ENCODE results near the gene INF2.
A peak's percentile ranks its signal among the peaks of the same experiment; 100 is the strongest.

Gene INF2

DNA sequence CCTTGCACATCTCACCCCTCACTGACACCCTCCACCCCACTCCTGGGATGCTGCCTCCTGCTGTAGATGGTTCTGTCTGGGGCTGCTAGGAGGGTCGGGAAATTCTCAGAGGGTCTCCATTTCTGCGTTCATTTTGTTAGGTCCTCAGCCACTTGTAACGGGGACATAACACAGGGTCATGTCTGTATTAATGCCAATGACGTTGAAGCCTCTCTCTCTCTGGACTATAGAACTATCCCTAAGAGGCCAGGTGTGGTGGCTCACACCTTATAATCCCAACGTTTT lies 78.2 kb downstream of the INF2 start:
- peak overlapping the region; percentile 82 for H3K27ac ChIP-seq (ENCODE audit: low read depth, low read length)
- no peaks in the 10 kb centered on the region for H3K79me2 ChIP-seq (ENCODE audit: control insufficient read depth, insufficient read depth, low read length, poor library complexity)
- peak overlapping the region; percentile 37 for H2BK12ac ChIP-seq (ENCODE audit: low read length)
- peaks cover 15% of the 10 kb centered on the region in 2 experiments for H3K4me1 ChIP-seq (ENCODE audit: control insufficient read depth in 1 of 2, insufficient read depth in 2 of 2, low read length in 2 of 2)
- peak overlapping the region; percentile 22 for H3K18ac ChIP-seq (ENCODE audit: low read length)
- no CpG with 5 or more reads among the region's 5 CpGs for WGBS (ENCODE audit: extremely low coverage, insufficient coverage, insufficient read length)
- peaks cover 2% of the 10 kb centered on the region for H3K9me3 ChIP-seq (ENCODE audit: insufficient read depth, low read depth, low read length)
- peak overlapping the region; percentile 34 for H2BK120ac ChIP-seq (ENCODE audit: insufficient read depth, low read length, poor library complexity)
- no peak overlapping the region for H2AK5ac ChIP-seq (ENCODE audit: low read length)
- H3K23ac ChIP-seq (ENCODE audit: low read length) = no peak overlapping the region
- H3K4me2 ChIP-seq (ENCODE audit: low read length) = no peak overlapping the region
- peak overlapping the region; percentile 33 for H4K8ac ChIP-seq (ENCODE audit: low read depth, low read length)
- H3K14ac ChIP-seq (ENCODE audit: low read length) = peak overlapping the region; percentile 69
- peak overlapping the region; percentile 91 for H4K91ac ChIP-seq (ENCODE audit: low read depth, low read length)
- H2BK5ac ChIP-seq (ENCODE audit: low read depth, low read length, poor library complexity) = peak overlapping the region; percentile 45
- H3K36me3 ChIP-seq (ENCODE audit: control insufficient read depth in 1 of 2, insufficient read depth in 2 of 2, low read length in 2 of 2) = peaks cover 27 to 32% of the 10 kb centered on the region in 2 experiments
- H4K12ac ChIP-seq (ENCODE audit: low read depth, low read length) = no peak overlapping the region
- no peak overlapping the region for H3K4me3 ChIP-seq (ENCODE audit: low read depth, low read length)
- H3K27me3 ChIP-seq (ENCODE audit: insufficient read depth, low read length) = no peaks in the 10 kb centered on the region
- peaks cover 7% of the 10 kb centered on the region for H3K79me1 ChIP-seq (ENCODE audit: low read length)
- no peak overlapping the region for H2AFZ ChIP-seq (ENCODE audit: insufficient read depth, low read length, poor library complexity)
- no peak overlapping the region for H3K9ac ChIP-seq (ENCODE audit: low read length)
- no peak for DNase-seq
- H3K4ac ChIP-seq (ENCODE audit: low read depth, low read length) = no peak overlapping the region

DNA sequence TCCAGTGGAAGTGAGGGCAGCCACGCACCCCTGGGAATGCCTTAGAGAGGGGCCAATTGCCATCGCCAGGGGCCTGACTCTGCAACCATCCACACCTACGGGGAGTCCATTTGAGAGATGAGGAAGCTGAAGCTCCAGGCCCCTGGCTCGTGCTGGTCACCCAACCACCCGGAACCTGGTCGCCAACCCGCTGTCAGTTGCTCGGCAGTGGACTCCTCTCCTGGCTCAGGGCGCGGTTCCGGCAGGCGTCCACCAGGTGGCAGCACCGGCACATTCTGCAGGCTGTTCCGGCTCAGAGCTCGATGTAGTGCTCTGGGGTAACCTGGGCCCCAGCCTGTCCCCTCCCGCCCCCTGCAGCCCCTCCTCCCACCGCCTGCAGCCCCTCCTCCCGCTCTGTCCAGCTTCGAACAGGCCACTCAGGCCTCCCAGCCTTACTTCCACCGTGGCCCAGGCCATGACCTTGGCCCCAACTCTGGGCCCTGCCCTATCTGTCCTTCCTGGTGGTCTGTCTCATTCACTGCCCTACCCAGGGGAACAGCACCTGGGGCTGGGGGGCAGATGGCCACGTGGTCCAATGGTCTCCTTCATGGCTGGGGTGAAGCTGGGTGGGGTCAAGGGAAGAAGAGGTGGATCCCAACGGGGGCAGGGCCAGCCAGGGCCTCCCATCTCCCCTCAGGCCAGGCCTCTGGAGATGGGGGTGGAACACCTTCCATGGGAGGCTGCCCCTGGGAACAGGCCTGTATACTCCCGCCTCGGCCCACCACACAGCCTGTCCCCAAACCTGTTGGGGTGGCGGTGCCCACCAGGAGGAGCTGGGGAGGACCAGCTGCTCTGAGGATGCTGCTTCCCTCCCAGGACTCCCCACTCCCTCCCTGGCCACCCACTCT lies 79.3 kb downstream of the INF2 start:
- H2AK5ac ChIP-seq (ENCODE audit: low read length) = no peak overlapping the region
- no peaks in the 10 kb centered on the region for H3K27me3 ChIP-seq (ENCODE audit: insufficient read depth, low read length)
- H3K79me1 ChIP-seq (ENCODE audit: low read length) = peaks cover 7% of the 10 kb centered on the region
- H3K4me2 ChIP-seq (ENCODE audit: low read length) = peak overlapping the region; percentile 9
- no peak overlapping the region for H3K18ac ChIP-seq (ENCODE audit: low read length)
- no CpG with 5 or more reads among the region's 25 CpGs for WGBS (ENCODE audit: extremely low coverage, insufficient coverage, insufficient read length)
- H2BK120ac ChIP-seq (ENCODE audit: insufficient read depth, low read length, poor library complexity) = no peak overlapping the region
- H4K12ac ChIP-seq (ENCODE audit: low read depth, low read length) = no peak overlapping the region
- H3K23ac ChIP-seq (ENCODE audit: low read length) = no peak overlapping the region
- peaks cover 15% of the 10 kb centered on the region in 2 experiments for H3K4me1 ChIP-seq (ENCODE audit: control insufficient read depth in 1 of 2, insufficient read depth in 2 of 2, low read length in 2 of 2)
- H3K4ac ChIP-seq (ENCODE audit: low read depth, low read length) = no peak overlapping the region
- H3K9ac ChIP-seq (ENCODE audit: low read length) = no peak overlapping the region
- peak overlapping the region; percentile 3 for H4K8ac ChIP-seq (ENCODE audit: low read depth, low read length)
- no peak overlapping the region for H2AFZ ChIP-seq (ENCODE audit: insufficient read depth, low read length, poor library complexity)
- no peak overlapping the region for H3K14ac ChIP-seq (ENCODE audit: low read length)
- H3K9me3 ChIP-seq (ENCODE audit: insufficient read depth, low read depth, low read length) = peaks cover 4% of the 10 kb centered on the region
- no peak overlapping the region for H2BK5ac ChIP-seq (ENCODE audit: low read depth, low read length, poor library complexity)
- peaks cover 38 to 43% of the 10 kb centered on the region in 2 experiments for H3K36me3 ChIP-seq (ENCODE audit: control insufficient read depth in 1 of 2, insufficient read depth in 2 of 2, low read length in 2 of 2)
- no peaks in the 10 kb centered on the region for H3K79me2 ChIP-seq (ENCODE audit: control insufficient read depth, insufficient read depth, low read length, poor library complexity)
- DNase-seq = peak; percentile 89 to 96
- no peak overlapping the region for H3K4me3 ChIP-seq (ENCODE audit: low read depth, low read length)
- H2BK12ac ChIP-seq (ENCODE audit: low read length) = no peak overlapping the region
- no peak overlapping the region for H3K27ac ChIP-seq (ENCODE audit: low read depth, low read length)
- peak overlapping the region; percentile 29 for H4K91ac ChIP-seq (ENCODE audit: low read depth, low read length)

- H2BK5ac ChIP-seq (ENCODE audit: low read depth, low read length, poor library complexity) = no peak overlapping the region
- no peak overlapping the region for H3K14ac ChIP-seq (ENCODE audit: low read length)
- H3K4me2 ChIP-seq (ENCODE audit: low read length) = no peak overlapping the region
- H4K12ac ChIP-seq (ENCODE audit: low read depth, low read length) = no peak overlapping the region
- no peak overlapping the region for H4K91ac ChIP-seq (ENCODE audit: low read depth, low read length)
- H2AK5ac ChIP-seq (ENCODE audit: low read length) = no peak overlapping the region
- H2BK12ac ChIP-seq (ENCODE audit: low read length) = no peak overlapping the region
- H3K27ac ChIP-seq (ENCODE audit: low read depth, low read length) = no peak overlapping the region
- DNase-seq = peak in 1 of 2 donors; percentile 34
- no peak overlapping the region for H2BK120ac ChIP-seq (ENCODE audit: insufficient read depth, low read length, poor library complexity)
- no peak overlapping the region for H3K4ac ChIP-seq (ENCODE audit: low read depth, low read length)
- no peaks in the 10 kb centered on the region for H3K79me2 ChIP-seq (ENCODE audit: control insufficient read depth, insufficient read depth, low read length, poor library complexity)
- no peak overlapping the region for H4K8ac ChIP-seq (ENCODE audit: low read depth, low read length)
- no peaks in the 10 kb centered on the region for H3K27me3 ChIP-seq (ENCODE audit: insufficient read depth, low read length)
- peaks cover 7% of the 10 kb centered on the region for H3K79me1 ChIP-seq (ENCODE audit: low read length)
- no peak overlapping the region for H3K4me3 ChIP-seq (ENCODE audit: low read depth, low read length)
- H3K4me1 ChIP-seq (ENCODE audit: control insufficient read depth in 1 of 2, insufficient read depth in 2 of 2, low read length in 2 of 2) = peaks cover 15% of the 10 kb centered on the region in 2 experiments
- WGBS (ENCODE audit: extremely low coverage, insufficient coverage, insufficient read length) = no CpG with 5 or more reads among the region's 18 CpGs
- no peak overlapping the region for H2AFZ ChIP-seq (ENCODE audit: insufficient read depth, low read length, poor library complexity)
- H3K9ac ChIP-seq (ENCODE audit: low read length) = no peak overlapping the region
- peaks cover 4% of the 10 kb centered on the region for H3K9me3 ChIP-seq (ENCODE audit: insufficient read depth, low read depth, low read length)
- H3K18ac ChIP-seq (ENCODE audit: low read length) = no peak overlapping the region
- no peak overlapping the region for H3K23ac ChIP-seq (ENCODE audit: low read length)
- H3K36me3 ChIP-seq (ENCODE audit: control insufficient read depth in 1 of 2, insufficient read depth in 2 of 2, low read length in 2 of 2) = peaks cover 46 to 50% of the 10 kb centered on the region in 2 experiments
Observed at GRCh38 chr14:104769324-104770071, 80.1 kb downstream of the INF2 start.

- Histone ChIP-seq H3K23ac (ENCODE audit: low read length) (no peak overlapping the region), H4K91ac (ENCODE audit: low read depth, low read length) (no peak overlapping the region), H3K9me3 (ENCODE audit: insufficient read depth, low read depth, low read length) (peaks cover 4% of the 10 kb centered on the region), H4K12ac (ENCODE audit: low read depth, low read length) (no peak overlapping the region), H2AFZ (ENCODE audit: insufficient read depth, low read length, poor library complexity) (no peak overlapping the region), H2BK120ac (ENCODE audit: insufficient read depth, low read length, poor library complexity) (no peak overlapping the region), H3K9ac (ENCODE audit: low read length) (no peak overlapping the region), H3K27ac (ENCODE audit: low read depth, low read length) (no peak overlapping the region), H2BK5ac (ENCODE audit: low read depth, low read length, poor library complexity) (no peak overlapping the region), H3K14ac (ENCODE audit: low read length) (no peak overlapping the region), H2BK12ac (ENCODE audit: low read length) (no peak overlapping the region), H2AK5ac (ENCODE audit: low read length) (no peak overlapping the region), H3K36me3 (ENCODE audit: control insufficient read depth in 1 of 2, insufficient read depth in 2 of 2, low read length in 2 of 2) (peaks cover 52 to 56% of the 10 kb centered on the region in 2 experiments), H3K79me1 (ENCODE audit: low read length) (peaks cover 7% of the 10 kb centered on the region), H4K8ac (ENCODE audit: low read depth, low read length) (no peak overlapping the region), H3K4me2 (ENCODE audit: low read length) (no peak overlapping the region), H3K4me3 (ENCODE audit: low read depth, low read length) (no peak overlapping the region), H3K4me1 (ENCODE audit: control insufficient read depth in 1 of 2, insufficient read depth in 2 of 2, low read length in 2 of 2) (peaks cover 15 to 18% of the 10 kb centered on the region in 2 experiments), H3K4ac (ENCODE audit: low read depth, low read length) (no peak overlapping the region), H3K18ac (ENCODE audit: low read length) (no peak overlapping the region), H3K27me3 (ENCODE audit: insufficient read depth, low read length) (no peaks in the 10 kb centered on the region), H3K79me2 (ENCODE audit: control insufficient read depth, insufficient read depth, low read length, poor library complexity) (no peaks in the 10 kb centered on the region)
- no CpG with 5 or more reads among the region's 24 CpGs for WGBS (ENCODE audit: extremely low coverage, insufficient coverage, insufficient read length)
- peak in 1 of 2 donors; percentile 29 for DNase-seq
Observed at GRCh38 chr14:104770072-104770579, 80.7 kb downstream of the INF2 start.
